ENCODE data around the gene TARBP1.

TARBP1 gene

DNA sequence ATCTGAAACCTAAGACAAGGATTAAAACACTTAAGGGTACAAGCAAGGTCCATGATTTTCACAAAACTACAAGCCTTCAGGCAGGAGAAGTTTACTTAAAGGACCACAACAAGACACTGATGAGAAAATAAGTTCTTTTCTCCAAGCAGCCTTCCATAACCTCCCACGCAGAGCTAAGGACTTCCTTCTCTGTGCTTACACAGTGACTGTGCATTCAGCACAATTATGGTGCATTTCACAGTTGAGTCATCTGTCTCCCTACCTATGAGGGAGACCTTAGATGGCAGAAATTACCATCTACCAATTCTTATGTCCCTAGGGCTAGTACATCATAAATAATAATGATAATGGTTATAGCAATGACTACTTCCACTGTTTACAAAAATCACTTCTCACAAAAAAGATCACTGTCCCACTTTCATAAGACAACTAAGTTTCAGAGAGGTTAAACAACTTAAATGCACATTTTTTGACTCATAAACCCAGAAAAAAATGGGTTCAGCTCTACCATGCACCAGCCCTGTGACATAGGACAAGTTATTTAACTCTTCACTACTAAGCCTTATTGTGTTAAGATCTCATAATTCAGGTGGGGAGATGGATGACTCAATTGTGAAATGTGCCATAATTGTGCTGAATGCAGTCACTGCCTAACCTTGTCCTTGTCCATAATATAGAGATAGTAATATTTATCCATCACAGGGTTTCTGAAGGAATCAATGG lies 45.3 kb downstream of the TARBP1 start:
- H3K36me3 Mint-ChIP-seq (ENCODE audit: low read depth), result peaks cover 56% of the 10 kb centered on the region
- H3K4me1 Mint-ChIP-seq, result peaks cover 5% of the 10 kb centered on the region
- TF ChIP-seq, protein P1, sequence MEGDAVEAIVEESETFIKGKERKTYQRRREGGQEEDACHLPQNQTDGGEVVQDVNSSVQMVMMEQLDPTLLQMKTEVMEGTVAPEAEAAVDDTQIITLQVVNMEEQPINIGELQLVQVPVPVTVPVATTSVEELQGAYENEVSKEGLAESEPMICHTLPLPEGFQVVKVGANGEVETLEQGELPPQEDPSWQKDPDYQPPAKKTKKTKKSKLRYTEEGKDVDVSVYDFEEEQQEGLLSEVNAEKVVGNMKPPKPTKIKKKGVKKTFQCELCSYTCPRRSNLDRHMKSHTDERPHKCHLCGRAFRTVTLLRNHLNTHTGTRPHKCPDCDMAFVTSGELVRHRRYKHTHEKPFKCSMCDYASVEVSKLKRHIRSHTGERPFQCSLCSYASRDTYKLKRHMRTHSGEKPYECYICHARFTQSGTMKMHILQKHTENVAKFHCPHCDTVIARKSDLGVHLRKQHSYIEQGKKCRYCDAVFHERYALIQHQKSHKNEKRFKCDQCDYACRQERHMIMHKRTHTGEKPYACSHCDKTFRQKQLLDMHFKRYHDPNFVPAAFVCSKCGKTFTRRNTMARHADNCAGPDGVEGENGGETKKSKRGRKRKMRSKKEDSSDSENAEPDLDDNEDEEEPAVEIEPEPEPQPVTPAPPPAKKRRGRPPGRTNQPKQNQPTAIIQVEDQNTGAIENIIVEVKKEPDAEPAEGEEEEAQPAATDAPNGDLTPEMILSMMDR (IDR thresholded peaks at IDR 0.05; ENCODE audit: unreplicated experiment in 3 of 3), result no peak
- H3K9me3 Mint-ChIP-seq, result peaks cover 10% of the 10 kb centered on the region
- H3K27me3 Mint-ChIP-seq (ENCODE audit: low read depth), result no peaks in the 10 kb centered on the region
- no peak overlapping the region for H3K27ac Mint-ChIP-seq
- no peak overlapping the region for H3K4me3 Mint-ChIP-seq

- TF ChIP-seq, protein P1 (IDR thresholded peaks at IDR 0.05; ENCODE audit: unreplicated experiment in 3 of 3), result no peak
- H3K27ac Mint-ChIP-seq, result no peak overlapping the region
- H3K4me3 Mint-ChIP-seq, result no peak overlapping the region
- H3K4me1 Mint-ChIP-seq, result peaks cover 5% of the 10 kb centered on the region
- H3K9me3 Mint-ChIP-seq, result no peaks in the 10 kb centered on the region
- H3K36me3 Mint-ChIP-seq (ENCODE audit: low read depth), result peaks cover 43% of the 10 kb centered on the region
- no peaks in the 10 kb centered on the region for H3K27me3 Mint-ChIP-seq (ENCODE audit: low read depth)
These were observed 47.7 kb downstream of the TARBP1 start for GRCh38 chr1:234431255-234431654.

GRCh38 chr1:234430691-234431090 lies 48.3 kb downstream of the TARBP1 start:
- Mint-ChIP-seq H3K9me3 (no peaks in the 10 kb centered on the region), H3K27ac (no peak overlapping the region), H3K27me3 (ENCODE audit: low read depth) (no peaks in the 10 kb centered on the region), H3K4me3 (no peak overlapping the region), H3K4me1 (peaks cover 4% of the 10 kb centered on the region), H3K36me3 (ENCODE audit: low read depth) (peaks cover 43% of the 10 kb centered on the region)
- TF ChIP-seq, protein P1 (IDR thresholded peaks at IDR 0.05; ENCODE audit: unreplicated experiment in 3 of 3), result no peak

- TF ChIP-seq, protein P1 (IDR thresholded peaks at IDR 0.05; ENCODE audit: unreplicated experiment in 3 of 3), result no peak
- H3K4me1 Mint-ChIP-seq, result no peaks in the 10 kb centered on the region
- H3K27me3 Mint-ChIP-seq (ENCODE audit: low read depth), result no peaks in the 10 kb centered on the region
- H3K36me3 Mint-ChIP-seq (ENCODE audit: low read depth), result peaks cover 44% of the 10 kb centered on the region
- no peak overlapping the region for H3K4me3 Mint-ChIP-seq
- H3K27ac Mint-ChIP-seq, result no peak overlapping the region
- no peaks in the 10 kb centered on the region for H3K9me3 Mint-ChIP-seq
These were observed 49.6 kb downstream of the TARBP1 start for GRCh38 chr1:234429434-234429806.

DNA sequence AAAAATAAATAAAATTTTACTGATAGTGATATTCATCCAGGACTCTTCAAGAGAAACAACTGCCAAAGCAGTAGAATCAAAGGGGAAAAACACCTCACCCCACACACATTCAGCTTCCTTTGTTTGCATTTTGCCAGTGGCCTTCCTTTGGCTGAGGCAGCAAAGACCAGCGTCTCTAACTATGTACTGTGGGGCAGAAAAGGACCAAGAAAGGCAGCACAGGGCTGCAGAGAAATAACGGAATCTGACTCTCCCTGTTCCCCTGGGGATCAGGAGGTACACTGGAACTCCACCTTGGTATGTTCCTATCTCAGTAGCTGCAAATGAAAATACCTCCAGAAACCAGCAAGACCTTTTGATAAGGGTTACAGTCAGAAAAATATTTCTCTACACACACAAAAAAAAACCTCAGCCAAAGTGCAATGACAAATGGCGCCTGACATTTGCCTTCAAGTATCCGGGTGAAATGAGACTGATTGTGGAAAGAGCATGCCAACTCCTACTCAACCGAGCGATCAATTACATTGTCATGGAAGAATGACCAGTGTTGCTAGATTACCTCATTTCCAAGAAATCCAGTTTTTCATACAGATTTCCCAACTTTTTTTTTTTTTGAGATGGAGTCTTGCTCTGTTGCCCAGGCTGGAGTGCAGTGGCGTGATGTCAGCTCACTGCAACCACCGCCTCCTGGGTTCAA lies 50.9 kb downstream of the TARBP1 start:
- TF ChIP-seq, protein P1 (IDR thresholded peaks at IDR 0.05; ENCODE audit: unreplicated experiment in 3 of 3), result no peak
- Mint-ChIP-seq H3K27me3 (ENCODE audit: low read depth) (no peaks in the 10 kb centered on the region), H3K36me3 (ENCODE audit: low read depth) (peaks cover 41% of the 10 kb centered on the region), H3K27ac (no peak overlapping the region), H3K4me1 (no peaks in the 10 kb centered on the region), H3K4me3 (no peak overlapping the region), H3K9me3 (no peaks in the 10 kb centered on the region)

DNA sequence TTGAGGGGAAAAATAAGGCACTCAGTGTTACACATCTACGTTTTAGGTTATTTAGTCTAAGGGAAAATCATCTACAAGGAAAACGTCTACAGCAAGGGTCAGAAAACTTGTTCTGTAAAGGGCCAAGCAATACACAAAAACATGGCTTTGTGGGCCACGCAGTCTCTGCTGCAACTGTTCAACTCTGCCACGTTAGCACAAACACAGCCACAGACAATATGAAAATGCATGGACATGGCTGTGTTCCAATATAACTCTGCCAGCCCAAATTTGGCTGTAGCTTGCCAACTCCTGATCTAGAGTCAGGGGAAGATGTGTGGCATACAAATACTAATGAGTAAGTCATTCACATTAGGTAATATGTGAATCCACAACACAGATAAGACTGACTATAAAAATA lies 65.0 kb downstream of the TARBP1 start:
- Mint-ChIP-seq H3K4me1 (no peaks in the 10 kb centered on the region), H3K36me3 (ENCODE audit: low read depth) (peaks cover 20% of the 10 kb centered on the region), H3K9me3 (no peaks in the 10 kb centered on the region), H3K27ac (no peak overlapping the region), H3K4me3 (no peak overlapping the region), H3K27me3 (ENCODE audit: low read depth) (no peaks in the 10 kb centered on the region)
- TF ChIP-seq, protein P1 (IDR thresholded peaks at IDR 0.05; ENCODE audit: unreplicated experiment in 3 of 3), result no peak

Measured in nephron (organoid).